ENCODE data around the gene MAMLD1.

- no peak for TF ChIP-seq YY1 (IDR thresholded peaks at IDR 0.05; ENCODE audit: insufficient read depth, insufficient read length)
- no peak for TF ChIP-seq SUZ12 (IDR thresholded peaks at IDR 0.05; ENCODE audit: extremely low read depth, insufficient read depth, insufficient read length)
Measured at GRCh38 chrX:150338615-150339014, 24.5 kb upstream of the MAMLD1 start.
